Heart right ventricle (tissue), 16 donors: ENCODE measurements around the gene LIN52. TPM values are rescaled to one million over a fixed set of nuclear protein-coding genes. Genes with fewer than 3 reads are reported as not detected.

Source experiments
- ATAC-seq, 8 donors: fragments of 200-7000 bp; cut with Tn5 transposase; one replicate each; pipeline ENCODE4 v1.9.1; 2020; ENCODE audit warnings: mild to moderate bottlenecking in 8 of 8, moderate library complexity in 8 of 8, moderate number of reproducible peaks in 1 of 8
- DNase-seq, 2 donors: peaks; one replicate each; pipeline ENCODE4 v3.0.0-alpha.2; 2020
- H3K27ac ChIP-seq, 10 donors: fragments of 200-600 bp; sonication (generic) in 2 of 10; one replicate each; pipeline versions ENCODE4 v1.5.0 to v1.8.0; 2020 to 2022; ENCODE audit warnings: mild to moderate bottlenecking in 3 of 10
- H3K27me3 ChIP-seq, 7 donors: fragments of 200-600 bp; one replicate each; pipeline ENCODE4 v1.8.0; 2021 to 2022; ENCODE audit warnings: mild to moderate bottlenecking in 2 of 7
- H3K36me3 ChIP-seq, 9 donors: fragments of 200-600 bp; sonication (generic) in 1 of 9; one replicate each; pipeline versions ENCODE4 v1.5.0 to v1.8.0; 2020 to 2022; ENCODE audit warnings: mild to moderate bottlenecking in 2 of 9
- H3K4me1 ChIP-seq, 9 donors: fragments of 200-600 bp; sonication (generic) in 1 of 9; one replicate each; pipeline versions ENCODE4 v1.5.0 to v1.8.0; 2020 to 2022; ENCODE audit warnings: mild to moderate bottlenecking in 4 of 9
- H3K4me3 ChIP-seq, 10 donors: fragments of 200-600 bp; sonication (generic) in 2 of 10; one replicate each; pipeline versions ENCODE4 v1.5.0 to v1.8.0; 2020 to 2022; ENCODE audit warnings: mild to moderate bottlenecking in 7 of 10, moderate library complexity in 2 of 10
- H3K9me3 ChIP-seq, 11 donors: fragments of 200-600 bp in 10 of 11; sonication (generic) in 2 of 11; one replicate each; pipeline versions ENCODE4 v1.5.0 to v1.8.0; 2013 to 2022; ENCODE audit warnings: mild to moderate bottlenecking in 2 of 11, control low read depth in 1 of 11, moderate library complexity in 1 of 11
- CTCF ChIP-seq, 9 donors: fragments of 200-600 bp; sonication (generic) in 2 of 9; IDR thresholded peaks; one replicate each; pipeline versions ENCODE4 v1.5.0 to v1.8.0; 2021 to 2022; ENCODE audit warnings: antibody characterized with exemption in 9 of 9, mild to moderate bottlenecking in 5 of 9, moderate library complexity in 1 of 9
- WGBS, 2 donors: extraction: QIAGEN DNeasy Blood & Tissue Kit; methylation state at CpG; one replicate each; pipeline ENCODE4 v1.1.7; 2013; ENCODE audit warnings: inconsistent platforms in 1 of 2; 5-methylcytosine and 5-hydroxymethylcytosine counted together
- intact Hi-C, 10 donors: fragments of 100-400 bp; cut with DNase I; formaldehyde crosslinking; loops; one replicate each; pipeline versions ENCODE4 v1.11.1 to v1.14.2; 2022
- polyA plus RNA-seq, 2 donors: library from polyadenylated mRNA; stranded (reverse); fragments of 200-250 nt; gene quantifications; one replicate each; pipeline ENCODE4 v1.2.3, GENCODE V29; 2013
- total RNA-seq, 10 donors: library from RNA; stranded (reverse); fragmentation: NEBNext Ultra II Directional in 3 of 10; extraction: Animal tissue kit (Norgen Biotek cat#: 25700) in 3 of 10; gene quantifications; one replicate each; pipeline versions ENCODE4 v1.2.1 to v1.2.4, GENCODE V29; 2021 to 2023
- donor health status: Arrhythmogenic right ventricular cardiomyopathy.
- donor health status: ischemic (EF 13 %, LVEDD 7.1; RV severe dilation, severe dysfunction).
- donor health status: healthy with polysubstance abuse.
- donor health status: DM: no; HTN: yes; CAD: no.
- donor health status: DM: no; HTN: no; CAD: no.
- donor health status: ischemic (EF 25% LVEDD 6.9; RV normal size, moderate dysfunction).
- donor health status: ischemic (EF 25% LVEDD 5.7; RV mildly dilated, moderate dysfunction).
- donor health status: healthy.
- donor health status: DM: yes; HTN: yes; CAD: no.
- donor health status: Ischemic cardiomyopathy.
- donor health status: ischemic (EF 35%, LVEDD 5.7; RV mildly dilated, moderate dysfunction).
- donor health status: nonischemic (EF 11% LVEDD 7.7; RV severe dilation, severe dysfunction).
- donor health status: DM: yes; HTN: yes; CAD: no.
- donor health status: PGD.
- donor health status: ischemic (EF 29% LVEDD 5.4; RV normal size, mild dysfunction).
- donor health status: nonischemic (EF 23%, LVEDD 6.1; RV moderate dilation, normal function).

The LIN52 gene
- total and polyA plus RNA-seq, 12 donors, result 4.7 to 13.6 (median 8.3) TPM

- intact Hi-C loops, result no loop called here
Measured at GRCh38 chr14:74144789-74145188, 60.0 kb downstream of the LIN52 start.

GRCh38 chr14:74147571-74147970, 62.8 kb downstream of the LIN52 start:
- ATAC-seq (no peak), DNase-seq (no peak)
- Histone ChIP-seq H3K27me3 (no peaks in the 10 kb centered on the region), H3K9me3 (no peaks in the 10 kb centered on the region), H3K36me3 (no peaks in the 10 kb centered on the region), H3K4me1 (no peaks in the 10 kb centered on the region), H3K4me3 (no peak overlapping the region), H3K27ac (no peak overlapping the region)
- 92 to 95% methylated on average over 1 of the region's 1 CpG for WGBS, 2 donors
- intact Hi-C loops, result no loop called here
- no peak for TF ChIP-seq CTCF (IDR thresholded peaks at IDR 0.05)

More at GRCh38 chr14:74144789-74145188, 60.0 kb downstream of the LIN52 start:
- TF ChIP-seq CTCF (IDR thresholded peaks at IDR 0.05), result no peak
- Histone ChIP-seq H3K27me3 (no peaks in the 10 kb centered on the region), H3K9me3 (no peaks in the 10 kb centered on the region), H3K27ac (no peak overlapping the region), H3K4me1 (peaks cover 0 to 27% (median 22%) of the 10 kb centered on the region in 9 donors), H3K36me3 (no peaks in the 10 kb centered on the region), H3K4me3 (no peak overlapping the region)
- 79 to 87% methylated on average over 3 of the region's 3 CpGs for WGBS, 2 donors
- no peak for ATAC-seq
- DNase-seq, result no peak

- intact Hi-C loops, result no loop called here
- no peak overlapping the region for H3K27ac ChIP-seq
- no peak for ATAC-seq
- TF ChIP-seq CTCF (IDR thresholded peaks at IDR 0.05), result no peak
- no peaks in the 10 kb centered on the region for H3K27me3 ChIP-seq
- no peaks in the 10 kb centered on the region for H3K9me3 ChIP-seq
- H3K36me3 ChIP-seq, result no peaks in the 10 kb centered on the region
- WGBS, 2 donors, result 70 to 95% methylated on average over 2 of the region's 2 CpGs
- no peak overlapping the region for H3K4me3 ChIP-seq
- no peaks in the 10 kb centered on the region for H3K4me1 ChIP-seq
- DNase-seq, result no peak
Measured at GRCh38 chr14:74148705-74149104, 63.9 kb downstream of the LIN52 start.

GRCh38 chr14:74155287-74155686, 70.5 kb downstream of the LIN52 start:
- DNase-seq (no peak), ATAC-seq (no peak)
- Histone ChIP-seq H3K4me1 (no peaks in the 10 kb centered on the region), H3K4me3 (no peak overlapping the region), H3K9me3 (no peaks in the 10 kb centered on the region), H3K27ac (no peak overlapping the region), H3K27me3 (no peaks in the 10 kb centered on the region), H3K36me3 (no peaks in the 10 kb centered on the region)
- TF ChIP-seq CTCF (IDR thresholded peaks at IDR 0.05), result no peak
- WGBS, 2 donors, result 78 to 86% methylated on average over 6 of the region's 6 CpGs
- intact Hi-C loops, result no loop called here
